K562 (cell line): ENCODE results near the gene VMP1. TPM values are rescaled to one million over a fixed set of nuclear protein-coding genes. Genes with fewer than 3 reads are reported as not detected.
A peak's percentile ranks its signal among the peaks of the same experiment; 100 is the strongest.
"Not testable (repeated sequence)": the region's sequence is repeated elsewhere in the genome, so short reads cannot be mapped to it uniquely, and the experiment has no call there.

Experiments
- ATAC-seq: fragments of 200-7000 bp; cut with Tn5 transposase; 3 replicates; pipeline ENCODE4 v1.9.1; 2020; ENCODE audit warnings: moderate library complexity
- BruUV-seq: library from RNA; stranded (reverse); fragments of 400-500 nt; replicated peaks from 2 replicates; lab custom pipeline; 2021; lab: Mats Ljungman, UMichigan
- CTCF ChIA-PET: fragments of 300-600 bp; formaldehyde crosslinking; extraction: SDS; loops from one replicate; lab custom pipeline; 2021; ENCODE audit warnings: low intra/inter-chr PET ratio; lab: Yijun Ruan, JAX
- POLR2A ChIA-PET: fragments of 300-600, 350-650 bp; sonication (Branson Sonifier 250); formaldehyde crosslinking; extraction: SDS; loops from one replicate; lab custom pipeline; 2021; ENCODE audit warnings: antibody characterized with exemption, inconsistent platforms; lab: Yijun Ruan, JAX
- DNase-seq, 4 experiments: peaks; one replicate each; pipeline versions ENCODE4 v3.0.0 to v3.0.0-alpha.2; 2011 to 2018; ENCODE audit warnings: low spot score in 3 of 4, mixed read lengths in 3 of 4; ENCODE audit errors: extremely low read depth in 1 of 4
- FAIRE-seq: peaks from 2 replicates; lab custom pipeline; 2011; peaks lifted over from hg19 to GRCh38; lab: Jason Lieb, UNC
- H2AFZ ChIP-seq: 2 replicates; pipeline ENCODE4 v1.6.0; 2011; ENCODE audit warnings: low read depth, low read length, control low read depth, inconsistent platforms
- H3K27ac ChIP-seq: fragments of 200-600 bp; 3 replicates; pipeline ENCODE4 v1.8.0; 2011; ENCODE audit warnings: low read depth, mild to moderate bottlenecking, control low read depth, inconsistent platforms, low read length, moderate library complexity, mixed read lengths; ENCODE audit errors: extremely low read depth
- H3K27me3 ChIP-seq, 2 experiments: fragments of 300-600 bp in 1 of 2; 2 replicates in 1 of 2; 3 replicates in 1 of 2; pipeline versions ENCODE4 v1.6.0 to v1.8.0; 2011; ENCODE audit warnings: inconsistent platforms in 2 of 2, low read length in 2 of 2, mild to moderate bottlenecking in 1 of 2, mixed read lengths in 1 of 2, moderate library complexity in 1 of 2; ENCODE audit not compliant: control insufficient read depth in 2 of 2, insufficient read depth in 2 of 2
- H3K36me3 ChIP-seq: fragments of 300-600 bp; 3 replicates; pipeline ENCODE4 v1.8.0; 2011; ENCODE audit warnings: mild to moderate bottlenecking, low read length, inconsistent platforms; ENCODE audit not compliant: control insufficient read depth, insufficient read depth
- H3K4me1 ChIP-seq, 2 experiments: fragments of 200-600 bp in 1 of 2; replicated peaks in 1 of 2; 2 replicates in 1 of 2; 3 replicates in 1 of 2; pipeline versions ENCODE4 v1.5.1 to v1.8.0; 2011; ENCODE audit warnings: inconsistent platforms in 2 of 2, low read length in 2 of 2, mild to moderate bottlenecking in 1 of 2, mixed read lengths in 1 of 2, moderate library complexity in 1 of 2; ENCODE audit not compliant: control insufficient read depth in 2 of 2, insufficient read depth in 2 of 2
- H3K4me2 ChIP-seq: 2 replicates; pipeline ENCODE4 v1.6.1; 2011; ENCODE audit warnings: low read length, control low read depth, inconsistent platforms, mixed read lengths; ENCODE audit not compliant: insufficient read depth
- H3K4me3 ChIP-seq: fragments of 200-600 bp; sonication (generic), shearing (Covaris generic); 2 replicates; pipeline ENCODE4 v1.5.1; 2016; ENCODE audit warnings: control low read depth, inconsistent platforms
- H3K79me2 ChIP-seq: fragments of 200-600 bp; 3 replicates; pipeline ENCODE4 v1.8.0; 2011; ENCODE audit warnings: low read length, inconsistent platforms; ENCODE audit not compliant: control insufficient read depth, insufficient read depth
- H3K9ac ChIP-seq, 2 experiments: 2 replicates each; pipeline versions ENCODE4 v1.6.0 to v1.6.1; 2011; ENCODE audit warnings: low read depth in 2 of 2, low read length in 2 of 2, control low read depth in 1 of 2, inconsistent platforms in 1 of 2, mild to moderate bottlenecking in 1 of 2, mixed read lengths in 1 of 2; ENCODE audit not compliant: insufficient read depth in 1 of 2
- H3K9me1 ChIP-seq: one replicate; pipeline ENCODE4 v1.6.0; 2011; ENCODE audit warnings: inconsistent platforms, mild to moderate bottlenecking, low read length, moderate library complexity; ENCODE audit not compliant: control insufficient read depth, insufficient read depth
- H3K9me3 ChIP-seq: replicated peaks from 2 replicates; pipeline ENCODE4 v1.5.1; 2011; ENCODE audit warnings: low read depth, low read length, inconsistent platforms; ENCODE audit not compliant: control insufficient read depth, insufficient read depth
- H4K20me1 ChIP-seq: replicated peaks from 2 replicates; pipeline ENCODE4 v1.6.1; 2011; ENCODE audit warnings: low read length, inconsistent platforms, mixed read lengths; ENCODE audit not compliant: control insufficient read depth, insufficient read depth
- ARHGAP35 ChIP-seq: fragments of 450-650 bp; IDR thresholded peaks from 2 replicates; pipeline ENCODE4 v1.6.1; 2018; ENCODE audit not compliant: partially characterized antibody
- CBX1 ChIP-seq: sonication (generic); IDR thresholded peaks from 2 replicates; pipeline ENCODE4 v1.6.1; 2016; ENCODE audit warnings: antibody characterized with exemption, low read depth, mild to moderate bottlenecking
- FOXJ3 ChIP-seq: sonication (generic); formaldehyde crosslinking; IDR thresholded peaks from 2 replicates; pipeline ENCODE4 v1.4.0; 2020; ENCODE audit warnings: mild to moderate bottlenecking, missing genetic modification reagents
- GTF2E2 ChIP-seq: fragments of 200-800 bp; sonication (Bioruptor generic); IDR thresholded peaks from 2 replicates; pipeline ENCODE4 v1.6.1; 2016; ENCODE audit warnings: missing genetic modification characterization, missing compliant biosample characterization
- KAT7 ChIP-seq: sonication (generic); formaldehyde crosslinking; IDR thresholded peaks from 2 replicates; pipeline ENCODE4 v1.8.0; 2022; ENCODE audit warnings: missing genetic modification reagents, mild to moderate bottlenecking, borderline replicate concordance
- NFIC ChIP-seq: fragments of 450-650 bp; IDR thresholded peaks from 2 replicates; pipeline ENCODE4 v1.6.1; 2017; ENCODE audit warnings: mild to moderate bottlenecking, inconsistent platforms
- PHTF2 ChIP-seq: fragments of 250-450 bp; sonication (Bioruptor Pico); IDR thresholded peaks from 2 replicates; pipeline ENCODE4 v1.5.0; 2021; ENCODE audit warnings: mild to moderate bottlenecking
- SIN3A ChIP-seq, 2 experiments: fragments of 150-350 bp in 1 of 2; IDR thresholded peaks; 2 replicates each; pipeline ENCODE4 v1.6.1; 2011 to 2016; ENCODE audit warnings: borderline replicate concordance in 2 of 2, low read depth in 2 of 2, low read length in 2 of 2, mild to moderate bottlenecking in 2 of 2, moderate library complexity in 2 of 2; ENCODE audit not compliant: control insufficient read depth in 1 of 2
- WGBS: fragments of 100-300 bp; shearing (Covaris generic); methylation state at CpG from one replicate; pipeline ENCODE4 v1.1.6; 2016; ENCODE audit warnings: low coverage, mixed read lengths; ENCODE audit not compliant: insufficient coverage; ENCODE audit errors: missing lambda C conversion rate; 5-methylcytosine and 5-hydroxymethylcytosine counted together
- in situ Hi-C: fragments of 300-500 bp; cut with MboI; formaldehyde crosslinking; loops from 4 replicates; pipeline ENCODE4 v1.15.0; 2018; ENCODE audit warnings: inconsistent platforms, mixed read lengths
- intact Hi-C: fragments of 100-400 bp; cut with micrococcal nuclease; formaldehyde crosslinking; loops from 2 replicates; pipeline ENCODE4 v1.14.2; 2022
- polyA plus RNA-seq, 8 experiments: library from polyadenylated mRNA; depleted of rRNA in 4 of 8; stranded (reverse) in 5 of 8; unstranded in 3 of 8; fragments of >200 nt; fragmentation: Nextera tagmentation in 2 of 8; fragmentation: Illumina TruSeq in 1 of 8; extraction: Ambion mirVana in 2 of 8; extraction: Trizol in 1 of 8; gene quantifications; 2 replicates each; pipeline versions ENCODE4 v1.2.1 to v1.2.3, GENCODE V29; 2011 to 2014; ENCODE audit warnings: inconsistent platforms in 1 of 8, missing spikeins in 1 of 8
- total RNA-seq, 7 experiments: library from RNA; depleted of rRNA in 6 of 7; stranded (reverse); fragments of >200 nt in 6 of 7; fragmentation: Illumina TruSeq in 2 of 7; extraction: Trizol in 2 of 7; gene quantifications; 2 replicates each; pipeline versions ENCODE4 v1.2.1 to v1.2.3, GENCODE V29; 2011 to 2021; ENCODE audit warnings: low replicate concordance in 1 of 7
- TF ChIP-seq, protein P1 (sequence below): fragments of 450-650 bp; IDR thresholded peaks from 2 replicates; pipeline ENCODE4 v1.6.1; 2018; ENCODE audit warnings: mild to moderate bottlenecking, low read depth; ENCODE audit not compliant: partially characterized antibody
- TF ChIP-seq, protein P2 (sequence below), 2 experiments: fragments of 450-650 bp; conservative IDR thresholded peaks; 2 replicates each; pipeline ENCODE4 v1.6.1; 2017; ENCODE audit warnings: mild to moderate bottlenecking in 2 of 2, moderate library complexity in 2 of 2

Gene VMP1
- total and polyA plus RNA-seq, 9 of the 15 experiments (the other 6 are each of a cell fraction or from before 2014, with no cell fraction given) = 123 to 304 (median 151) TPM

DNA sequence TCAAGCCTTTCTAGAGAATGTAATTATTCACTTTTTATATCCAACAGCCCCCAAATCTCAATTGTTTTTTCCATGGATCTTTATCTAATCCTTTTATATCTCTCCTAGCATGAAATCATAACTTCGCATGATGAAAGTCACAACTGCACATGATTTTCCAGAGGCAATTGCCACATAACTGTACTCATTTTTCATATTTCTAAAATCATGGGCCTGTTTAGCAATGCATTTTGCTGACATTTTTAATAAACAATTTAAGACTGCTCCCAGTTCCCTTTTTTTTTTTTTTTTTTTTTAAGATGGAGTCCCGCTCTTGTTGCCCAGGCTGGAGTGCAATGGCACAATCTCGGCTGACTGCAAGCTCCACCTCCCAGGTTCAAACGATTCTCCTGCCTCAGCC lies 83.5 kb downstream of the VMP1 start (continued):
- TF ChIP-seq, protein P1, sequence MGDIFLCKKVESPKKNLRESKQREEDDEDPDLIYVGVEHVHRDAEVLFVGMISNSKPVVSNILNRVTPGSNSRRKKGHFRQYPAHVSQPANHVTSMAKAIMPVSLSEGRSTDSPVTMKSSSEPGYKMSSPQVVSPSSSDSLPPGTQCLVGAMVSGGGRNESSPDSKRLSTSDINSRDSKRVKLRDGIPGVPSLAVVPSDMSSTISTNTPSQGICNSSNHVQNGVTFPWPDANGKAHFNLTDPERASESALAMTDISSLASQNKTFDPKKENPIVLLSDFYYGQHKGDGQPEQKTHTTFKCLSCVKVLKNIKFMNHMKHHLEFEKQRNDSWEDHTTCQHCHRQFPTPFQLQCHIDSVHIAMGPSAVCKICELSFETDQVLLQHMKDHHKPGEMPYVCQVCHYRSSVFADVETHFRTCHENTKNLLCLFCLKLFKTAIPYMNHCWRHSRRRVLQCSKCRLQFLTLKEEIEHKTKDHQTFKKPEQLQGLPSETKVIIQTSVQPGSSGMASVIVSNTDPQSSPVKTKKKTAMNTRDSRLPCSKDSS = no peak
- no peak for TF ChIP-seq SIN3A (IDR thresholded peaks at IDR 0.05; ENCODE audit: borderline replicate concordance in 2 of 2, control insufficient read depth in 1 of 2, low read depth in 2 of 2, low read length in 2 of 2)
- TF ChIP-seq ARHGAP35 = no peak
- TF ChIP-seq CBX1 = no peak
- no peak for TF ChIP-seq FOXJ3 (CRISPR knock-in tag)
- no peak for TF ChIP-seq PHTF2 (CRISPR knock-in tag)
- TF ChIP-seq GTF2E2 (tag) = no peak

DNA sequence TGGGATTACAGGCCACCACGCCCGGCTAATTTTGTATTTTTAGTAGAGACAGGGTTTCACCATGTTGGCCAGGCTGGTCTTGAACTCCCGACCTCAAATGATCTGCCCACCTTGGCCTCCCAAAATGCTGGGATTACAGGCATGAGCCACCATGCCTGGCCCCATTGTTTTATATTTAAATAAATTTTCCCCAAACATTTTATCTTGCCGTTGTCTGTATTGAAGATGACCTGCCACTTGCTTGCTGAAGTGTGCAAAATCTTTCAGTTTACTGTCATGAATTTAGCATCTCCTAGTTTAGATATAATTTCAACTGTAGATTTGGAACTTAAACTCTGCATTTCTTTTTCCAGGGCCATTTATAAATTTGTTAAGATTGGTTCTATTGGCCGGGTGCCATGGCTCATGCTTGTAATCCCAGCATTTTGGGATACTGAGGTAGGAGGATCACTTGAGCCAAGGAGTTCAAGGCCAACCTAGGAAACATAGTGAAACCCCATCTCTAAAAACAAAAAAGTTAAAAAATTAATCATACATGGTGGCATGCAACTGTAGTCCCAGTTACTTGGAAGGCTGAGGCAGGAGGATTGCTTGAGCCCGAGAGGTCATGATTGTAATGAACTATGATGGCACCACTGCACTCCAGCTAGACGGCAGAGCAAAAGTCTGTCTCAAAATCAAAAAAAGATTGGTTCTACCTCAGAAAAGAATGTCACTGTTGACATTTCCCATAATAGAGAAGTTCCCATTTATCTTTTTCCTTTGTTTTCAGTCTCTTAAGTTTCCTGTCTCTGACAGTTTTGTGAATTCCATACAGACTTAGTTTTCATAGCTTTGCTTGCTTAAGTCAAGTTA lies 84.4 kb downstream of the VMP1 start:
- H2AFZ ChIP-seq = no peak overlapping the region
- peak overlapping the region; percentile 0; the same call in 1 of the 3 replicates for H3K27ac ChIP-seq
- in situ Hi-C loops = no loop called here
- BruUV-seq = no TSS peak
- H3K4me2 ChIP-seq = no peak overlapping the region
- H3K9ac ChIP-seq = no peak overlapping the region; a peak in 1 of 4 replicates
- DNase-seq = no peak
- TF ChIP-seq, protein P2, sequence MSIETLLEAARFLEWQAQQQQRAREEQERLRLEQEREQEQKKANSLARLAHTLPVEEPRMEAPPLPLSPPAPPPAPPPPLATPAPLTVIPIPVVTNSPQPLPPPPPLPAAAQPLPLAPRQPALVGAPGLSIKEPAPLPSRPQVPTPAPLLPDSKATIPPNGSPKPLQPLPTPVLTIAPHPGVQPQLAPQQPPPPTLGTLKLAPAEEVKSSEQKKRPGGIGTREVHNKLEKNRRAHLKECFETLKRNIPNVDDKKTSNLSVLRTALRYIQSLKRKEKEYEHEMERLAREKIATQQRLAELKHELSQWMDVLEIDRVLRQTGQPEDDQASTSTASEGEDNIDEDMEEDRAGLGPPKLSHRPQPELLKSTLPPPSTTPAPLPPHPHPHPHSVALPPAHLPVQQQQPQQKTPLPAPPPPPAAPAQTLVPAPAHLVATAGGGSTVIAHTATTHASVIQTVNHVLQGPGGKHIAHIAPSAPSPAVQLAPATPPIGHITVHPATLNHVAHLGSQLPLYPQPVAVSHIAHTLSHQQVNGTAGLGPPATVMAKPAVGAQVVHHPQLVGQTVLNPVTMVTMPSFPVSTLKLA (conservative IDR thresholded peaks at IDR 0.05) = 0 out of 4 replicates have a peak, but pooled peaks of 1 of the 2 experiments have one; percentile 13
- TF ChIP-seq KAT7 (no peak), NFIC (peak; percentile 30; the same call in 1 of the 2 replicates)
- TF ChIP-seq, all 486 proteins: peak for 2
- H3K79me2 ChIP-seq = 0 out of 3 replicates have a peak, but pooled peaks cover 6% of the 10 kb centered on the region
- FAIRE-seq (no peak), ATAC-seq (no peak)
- WGBS = 86% methylated on average over 7 of the region's 7 CpGs
- peaks cover 14% of the 10 kb centered on the region for H3K36me3 ChIP-seq
- H4K20me1 ChIP-seq = no peaks in the 10 kb centered on the region
- H3K27me3 ChIP-seq = no peaks in the 10 kb centered on the region
- peaks cover 20 to 25% of the 10 kb centered on the region in 2 experiments for H3K4me1 ChIP-seq
- intact Hi-C loops = no loop called here
- H3K4me3 ChIP-seq = no peak overlapping the region
- POLR2A ChIA-PET = no interaction called here
- CTCF ChIA-PET = no interaction called here
- no peaks in the 10 kb centered on the region for H3K9me3 ChIP-seq
- H3K9me1 ChIP-seq = no peaks in the 10 kb centered on the region

DNA sequence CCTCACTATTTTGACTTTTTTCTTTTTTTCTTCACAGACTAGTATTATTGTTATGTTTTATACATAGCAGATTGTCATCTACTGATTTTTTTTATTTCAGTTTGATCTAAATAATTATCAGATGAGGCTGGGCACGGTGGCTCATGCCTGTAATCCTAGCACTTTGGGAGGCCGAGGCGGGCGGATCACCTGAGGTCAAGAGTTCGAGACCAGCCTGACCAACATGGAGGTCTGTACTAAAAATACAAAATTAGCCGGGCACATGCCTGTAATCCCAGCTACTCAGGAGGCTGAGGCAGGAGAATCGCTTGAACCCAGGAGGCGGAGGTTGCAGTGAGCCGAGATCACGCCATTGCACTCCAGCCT lies 85.0 kb downstream of the VMP1 start:
- FAIRE-seq, ATAC-seq, H3K9me1 ChIP-seq, in situ Hi-C loops, H3K27me3 ChIP-seq, H3K9me3 ChIP-seq, BruUV-seq, intact Hi-C loops, DNase-seq, CTCF ChIA-PET, H3K9ac ChIP-seq, H4K20me1 ChIP-seq, POLR2A ChIA-PET, H2AFZ ChIP-seq, H3K4me3 ChIP-seq, H3K4me2 ChIP-seq, H3K79me2 ChIP-seq: not testable (repeated sequence)
- Histone ChIP-seq H3K27ac (peak overlapping the region; percentile 0; the same call in 1 of the 3 replicates), H3K36me3 (peaks cover 14% of the 10 kb centered on the region), H3K4me1 (peaks cover 19 to 20% of the 10 kb centered on the region in 2 experiments)
- 79% methylated on average over 10 of the region's 10 CpGs for WGBS
